HG03064 (cell line): ENCODE measurements around the gene BCAP31.
"Not testable (repeated sequence)": the region's sequence is repeated elsewhere in the genome, so short reads cannot be mapped to it uniquely, and the experiment has no call there.

Experiments used
- ATAC-seq: cut with Tn5 transposase; IDR thresholded peaks from one replicate; pipeline ENCODE4 v1.9.1; 2021; ENCODE audit warnings: low read depth; ENCODE audit not compliant: unreplicated experiment

The BCAP31 gene

DNA sequence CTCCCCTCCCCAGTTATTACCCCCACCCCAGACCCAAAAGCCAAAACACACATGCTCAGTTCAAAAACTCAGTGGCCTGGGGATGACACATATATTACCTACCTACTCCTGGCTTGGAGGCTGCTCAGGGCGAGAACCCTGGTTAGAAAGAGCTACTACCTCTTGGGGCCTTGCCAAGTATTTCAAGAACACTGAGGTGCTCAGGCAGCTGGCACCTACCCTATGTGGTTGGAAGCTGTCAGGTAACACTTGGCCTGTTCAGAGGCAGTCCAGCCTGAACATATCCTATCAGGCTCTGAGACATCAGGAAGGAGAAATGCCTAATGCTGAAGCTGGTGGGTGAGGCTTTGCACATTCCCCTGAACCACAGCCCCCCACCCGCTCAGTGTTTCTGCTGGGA, 4.9 kb downstream of the BCAP31 start:
- no peak for ATAC-seq

DNA sequence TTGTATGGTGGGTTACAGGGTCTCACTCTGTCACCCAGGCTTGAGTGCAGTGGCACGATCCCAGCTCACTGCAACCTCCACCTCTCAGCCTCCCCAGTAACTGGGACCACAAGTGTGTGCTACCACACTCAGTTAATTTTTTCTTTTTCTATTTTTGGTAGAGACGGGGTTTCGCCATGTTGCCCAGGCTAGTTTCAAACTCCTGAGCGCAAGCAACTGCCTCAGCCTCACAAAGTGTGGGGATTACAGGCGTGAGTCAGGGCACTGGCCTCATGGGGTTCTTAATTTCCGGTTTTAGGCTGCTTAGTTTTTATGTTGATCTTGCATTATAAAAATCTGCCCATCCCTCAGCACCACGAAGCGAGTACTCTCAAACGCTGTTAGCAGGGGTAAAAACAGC, 6.7 kb downstream of the BCAP31 start:
- ATAC-seq = no peak

DNA sequence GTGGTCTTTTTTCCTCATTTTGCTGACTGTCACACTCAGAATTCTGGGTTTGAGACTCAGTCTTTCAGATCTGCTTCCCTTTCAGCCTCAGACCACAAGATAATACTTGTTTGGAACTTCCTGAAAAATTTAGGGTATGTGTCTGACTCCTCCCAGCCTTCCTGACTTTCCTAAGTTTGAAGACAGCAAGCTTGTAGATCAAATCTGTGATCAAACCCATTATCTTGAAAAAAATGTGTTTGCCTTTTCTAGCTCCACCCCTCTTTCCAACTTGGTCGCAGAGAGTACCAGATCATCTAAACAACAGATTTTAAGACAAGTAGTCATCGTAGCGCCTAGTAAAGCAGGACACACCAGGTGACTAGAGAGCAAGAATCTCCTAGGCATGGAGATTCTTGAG, 9.9 kb downstream of the BCAP31 start:
- no peak for ATAC-seq

DNA sequence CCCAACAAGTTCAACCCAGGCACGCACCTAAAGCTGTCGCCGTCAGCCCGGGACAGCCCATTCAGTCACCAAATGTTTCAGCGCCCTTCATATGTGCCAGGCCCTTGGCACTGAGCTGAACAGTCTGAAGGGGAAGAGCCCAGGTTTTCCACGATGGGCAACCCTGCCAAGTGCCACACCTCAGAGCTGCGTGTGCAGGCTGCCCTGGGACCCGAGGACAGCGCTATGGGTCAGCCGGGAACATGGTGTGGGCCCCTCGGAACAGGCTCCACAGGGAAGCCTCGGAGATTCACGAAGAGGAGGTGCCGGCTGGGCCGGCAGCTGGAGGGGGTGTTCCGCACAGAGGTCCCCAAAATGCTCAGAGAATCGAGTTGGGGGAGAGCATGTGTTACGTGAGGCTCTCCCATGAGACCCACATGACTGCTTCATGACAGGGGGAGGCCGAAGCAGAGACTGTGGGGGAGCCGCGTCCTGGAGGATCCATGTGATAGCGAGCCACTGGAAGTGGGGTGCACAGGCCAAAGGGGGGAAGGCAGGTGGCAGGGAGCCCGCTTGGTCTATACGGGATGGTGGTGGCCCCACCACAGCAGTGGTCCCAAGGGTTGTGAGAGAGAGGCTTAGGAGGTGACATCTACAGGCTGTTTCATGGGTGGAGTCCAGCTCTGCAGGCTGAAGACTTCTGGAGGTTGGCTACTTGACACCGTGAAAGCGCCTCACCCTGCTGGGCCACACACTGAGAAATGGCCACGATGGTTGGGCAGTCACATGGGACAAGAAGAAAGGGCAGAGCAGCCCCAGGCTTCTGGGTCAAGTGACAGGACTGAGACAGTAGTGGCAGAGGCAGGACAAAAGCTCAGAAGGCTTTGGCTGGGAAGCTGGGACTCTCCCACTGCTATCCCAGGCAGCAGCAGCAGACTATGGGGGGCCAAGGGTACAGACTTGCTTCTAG, 14.2 kb downstream of the BCAP31 start:
- ATAC-seq = no peak

DNA sequence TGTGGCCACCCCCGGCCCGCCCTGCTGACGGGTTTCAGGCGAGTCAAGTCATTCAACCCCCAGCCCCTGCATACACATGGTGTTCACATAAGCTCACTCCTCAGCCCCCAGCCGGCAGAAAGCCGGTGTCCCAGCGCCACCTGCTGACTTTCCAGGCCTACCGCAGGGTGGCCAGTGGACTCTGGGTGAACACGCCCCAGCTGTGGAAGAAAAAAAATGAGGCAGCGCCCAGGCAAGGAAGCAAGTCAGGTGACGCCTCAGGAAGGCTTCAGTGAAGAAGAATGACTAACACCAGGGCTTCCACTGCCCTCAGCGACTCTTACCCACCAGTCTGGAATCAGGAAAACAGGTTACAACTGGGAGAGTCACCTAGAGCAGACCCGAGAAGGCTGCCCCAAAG, 15.8 kb downstream of the BCAP31 start:
- no peak for ATAC-seq

DNA sequence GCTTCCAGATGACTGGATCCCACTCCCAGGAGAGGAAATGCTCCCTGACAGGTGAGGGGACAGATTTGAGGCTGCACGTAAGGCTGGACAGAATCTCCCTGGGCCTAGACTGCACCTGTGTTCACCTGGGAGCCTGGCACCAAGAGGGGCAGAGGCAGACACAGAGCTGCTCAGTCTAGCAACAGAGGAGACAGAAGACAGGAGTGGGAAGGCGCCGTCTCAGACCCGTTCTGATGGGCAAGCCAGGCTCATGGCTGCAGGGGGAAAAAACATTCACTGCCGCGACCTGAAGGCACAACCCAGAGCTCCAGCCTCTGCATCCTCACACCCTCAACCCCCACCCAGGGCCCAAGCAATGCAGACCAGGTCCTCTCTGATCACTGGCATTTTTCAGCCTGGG, 16.8 kb downstream of the BCAP31 start:
- no peak for ATAC-seq

DNA sequence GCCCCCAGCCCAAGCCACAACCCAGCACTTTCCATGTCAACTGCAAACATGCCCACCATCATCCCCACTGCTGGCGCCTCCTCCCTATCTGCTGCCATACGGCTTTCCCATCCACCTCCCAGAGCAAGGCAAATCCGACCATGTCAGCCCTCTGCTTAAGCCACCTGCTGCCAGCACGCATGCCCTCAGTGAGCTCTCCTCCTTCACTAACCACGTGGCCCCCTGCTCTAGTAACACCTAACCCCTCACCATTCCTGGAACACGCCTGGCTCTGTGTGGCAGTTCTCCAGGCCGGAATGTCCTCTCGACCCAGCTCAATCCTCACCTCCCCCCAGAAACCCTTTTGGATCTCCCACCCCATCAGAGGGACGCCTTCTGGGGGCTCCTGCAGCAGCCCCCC, 17.4 kb downstream of the BCAP31 start:
- no peak for ATAC-seq

DNA sequence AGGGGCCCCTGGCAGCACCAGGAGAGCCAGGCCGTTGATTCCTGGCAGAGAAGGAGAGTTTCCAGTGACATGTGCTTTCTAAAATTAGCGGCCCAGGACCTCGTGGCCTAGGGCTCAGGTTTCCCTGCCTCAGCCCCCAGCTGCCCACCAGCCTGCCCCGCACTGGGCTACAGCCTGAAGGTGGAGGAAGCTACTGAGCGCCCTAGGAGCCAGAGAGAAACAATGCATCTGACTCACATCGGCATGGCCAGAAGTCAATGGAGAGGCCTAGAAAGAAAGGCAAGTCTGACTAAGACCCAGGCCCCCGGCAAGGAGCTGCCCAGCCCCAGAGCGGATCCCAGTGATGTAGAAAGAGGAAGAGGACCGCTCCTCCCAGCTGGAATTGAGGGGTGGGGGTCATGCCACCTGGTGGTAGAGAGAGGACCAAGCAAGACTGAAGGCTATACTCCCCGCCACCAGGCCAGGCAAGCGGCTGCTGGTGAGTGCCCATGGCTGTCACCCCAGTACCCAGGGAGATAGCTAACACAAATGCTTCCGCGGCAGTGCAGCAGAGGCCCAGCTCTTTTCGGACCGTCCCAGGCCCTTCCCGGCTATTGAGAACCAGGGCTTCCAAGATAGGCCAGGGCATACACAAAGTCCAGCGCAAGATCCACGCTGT, 18.7 kb downstream of the BCAP31 start:
- not testable (repeated sequence) for ATAC-seq

DNA sequence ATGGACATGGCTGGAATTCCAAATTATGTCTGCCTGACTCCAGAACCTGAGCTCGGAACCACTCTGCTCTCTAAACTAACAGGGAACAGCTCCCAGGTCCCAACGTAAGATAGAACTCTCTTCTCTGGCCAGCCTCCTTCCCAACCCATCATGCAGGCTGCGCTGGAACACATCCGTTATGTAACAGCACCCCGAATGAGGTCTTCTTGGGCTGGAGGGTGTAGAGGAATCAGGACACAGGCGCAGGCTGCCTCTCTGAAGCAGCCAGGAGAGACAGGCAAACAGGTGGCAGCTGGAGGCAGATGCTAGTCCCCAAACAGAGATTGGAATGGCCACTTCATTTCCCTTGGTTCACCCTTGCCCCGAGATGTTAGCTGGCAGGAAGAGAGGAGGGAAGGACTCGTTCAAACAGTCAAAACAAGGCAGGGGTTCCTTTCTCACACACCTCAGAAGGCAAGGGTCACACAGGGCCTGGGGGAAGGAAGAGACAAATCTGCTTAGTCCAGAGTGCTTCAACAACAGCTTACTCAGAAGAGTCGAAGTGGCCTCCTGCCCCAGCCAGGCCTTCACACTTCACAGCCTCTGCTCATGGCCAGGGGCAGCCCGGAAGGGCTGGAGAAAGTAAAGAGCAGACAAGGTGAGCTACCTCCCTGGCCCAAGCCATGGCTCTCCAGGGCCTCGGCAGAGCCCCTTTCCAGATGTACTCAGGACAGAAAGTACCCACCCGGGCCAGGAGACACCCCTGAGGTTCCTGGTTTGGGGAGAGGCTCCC, 19.4 kb downstream of the BCAP31 start:
- not testable (repeated sequence) for ATAC-seq

DNA sequence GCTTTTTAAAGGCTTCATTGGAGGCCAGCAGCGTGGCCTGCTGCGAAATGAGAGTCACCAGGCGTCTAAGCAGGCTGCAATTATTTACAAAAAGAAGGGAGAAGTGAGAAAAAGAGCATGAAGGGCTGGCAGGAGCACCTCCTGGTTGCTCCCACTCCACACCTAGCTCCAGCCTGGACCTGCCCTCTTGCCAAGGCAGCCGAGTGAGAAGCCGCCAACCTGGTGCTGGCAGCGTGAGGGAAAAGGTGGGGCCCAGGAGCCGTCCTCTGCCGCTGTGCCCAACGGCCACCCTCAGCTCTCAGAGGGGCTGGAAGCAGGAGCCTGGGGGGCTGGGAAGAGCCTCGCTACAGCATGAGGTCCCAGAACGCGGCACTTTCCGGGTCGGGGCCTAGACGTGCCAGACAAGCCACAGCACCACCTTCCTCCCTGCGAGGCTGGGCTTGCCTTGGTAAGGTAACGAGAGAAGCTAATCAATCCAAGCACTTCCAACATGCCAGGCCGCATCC, 20.1 kb downstream of the BCAP31 start:
- no peak for ATAC-seq

DNA sequence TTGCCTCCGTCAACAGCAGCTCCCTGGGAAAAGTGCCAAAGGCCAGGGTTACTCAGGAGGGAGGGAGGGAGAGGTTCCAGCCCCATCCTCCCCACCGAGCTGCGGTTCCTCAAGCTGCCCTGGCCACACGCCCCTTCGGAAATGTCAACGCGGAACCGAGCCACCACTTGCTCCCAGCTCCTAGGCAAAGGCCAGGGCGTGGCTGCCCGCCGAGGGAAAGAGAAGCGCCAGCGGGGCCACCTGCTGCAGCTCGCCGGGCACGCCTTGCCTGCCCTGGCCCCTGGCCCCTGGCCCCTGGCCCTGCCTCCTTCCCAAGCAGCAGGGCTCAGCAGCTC, 21.2 kb downstream of the BCAP31 start:
- ATAC-seq = no peak

DNA sequence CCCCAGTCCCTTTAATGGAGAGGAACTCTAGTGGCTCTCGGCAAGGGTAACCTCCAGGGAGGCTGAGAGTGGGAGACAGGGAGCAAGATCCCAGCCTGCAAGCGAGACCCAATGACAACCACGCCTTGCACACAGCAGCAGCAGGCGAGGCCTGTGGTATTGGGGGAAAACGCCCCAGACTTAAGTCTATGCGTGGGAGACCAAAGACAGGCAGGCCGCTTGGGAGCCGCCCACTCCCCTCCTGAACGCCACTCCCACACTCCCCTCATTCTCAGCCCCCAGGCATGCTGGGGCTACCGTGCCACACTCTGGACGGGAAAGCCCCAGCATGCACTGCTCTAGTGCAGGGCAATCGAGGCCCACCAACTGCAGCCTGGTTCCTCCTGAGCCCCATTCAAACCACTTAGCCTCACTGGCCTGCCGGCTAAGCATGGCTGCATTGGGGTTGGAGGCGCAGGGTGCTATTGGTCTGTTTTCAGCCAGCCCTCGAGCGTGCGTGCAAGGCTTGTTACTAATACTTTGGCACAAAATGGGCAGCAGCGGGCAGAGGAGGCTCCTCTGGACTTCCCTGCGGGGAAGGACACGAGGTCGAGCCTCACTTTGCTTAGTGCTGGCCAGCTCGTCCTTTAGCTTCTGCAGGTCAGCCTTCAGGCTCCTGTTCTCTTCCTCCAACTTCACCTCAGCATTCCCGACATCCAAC, 21.7 kb downstream of the BCAP31 start:
- ATAC-seq = no peak

DNA sequence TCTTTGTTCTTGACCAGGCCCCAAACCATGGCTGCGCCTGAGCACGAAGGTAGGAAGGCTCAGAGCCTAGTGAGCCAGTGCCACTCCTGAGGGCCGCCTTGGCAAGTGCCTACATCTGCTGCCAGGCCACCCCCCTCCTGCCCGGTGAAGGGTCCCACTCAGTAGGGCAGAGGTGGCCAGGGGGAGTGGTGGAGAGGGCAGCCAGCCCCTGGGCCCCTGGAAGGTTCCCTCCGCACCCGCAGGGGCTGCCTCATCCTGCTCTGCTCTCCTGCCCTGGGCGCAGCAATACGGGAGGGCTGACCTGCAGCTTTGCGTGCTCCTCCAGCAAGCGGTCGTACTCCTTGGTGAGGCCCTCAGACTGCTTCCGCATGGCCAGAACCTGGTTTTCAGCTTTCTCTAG, 22.5 kb downstream of the BCAP31 start:
- ATAC-seq = no peak

DNA sequence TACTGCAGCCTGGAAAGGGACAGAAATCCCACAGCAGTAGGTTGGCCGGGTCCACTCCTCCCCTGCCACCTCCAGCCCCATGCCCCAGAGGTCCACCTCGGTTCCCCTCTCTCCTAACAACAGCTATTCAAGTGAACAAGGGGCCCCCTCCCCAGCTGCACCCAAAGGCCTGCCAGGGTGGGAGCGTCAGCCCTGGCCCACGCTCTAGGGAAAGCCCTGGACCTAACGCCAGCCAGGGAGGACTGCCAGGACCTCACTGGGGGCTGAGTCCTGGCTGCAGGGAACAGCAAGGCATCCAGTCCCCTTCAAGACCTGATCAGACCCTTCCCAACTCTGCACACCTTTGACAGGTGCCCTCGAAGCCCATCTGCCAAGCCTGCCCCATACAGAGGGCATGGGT, 23.2 kb downstream of the BCAP31 start:
- no peak for ATAC-seq

DNA sequence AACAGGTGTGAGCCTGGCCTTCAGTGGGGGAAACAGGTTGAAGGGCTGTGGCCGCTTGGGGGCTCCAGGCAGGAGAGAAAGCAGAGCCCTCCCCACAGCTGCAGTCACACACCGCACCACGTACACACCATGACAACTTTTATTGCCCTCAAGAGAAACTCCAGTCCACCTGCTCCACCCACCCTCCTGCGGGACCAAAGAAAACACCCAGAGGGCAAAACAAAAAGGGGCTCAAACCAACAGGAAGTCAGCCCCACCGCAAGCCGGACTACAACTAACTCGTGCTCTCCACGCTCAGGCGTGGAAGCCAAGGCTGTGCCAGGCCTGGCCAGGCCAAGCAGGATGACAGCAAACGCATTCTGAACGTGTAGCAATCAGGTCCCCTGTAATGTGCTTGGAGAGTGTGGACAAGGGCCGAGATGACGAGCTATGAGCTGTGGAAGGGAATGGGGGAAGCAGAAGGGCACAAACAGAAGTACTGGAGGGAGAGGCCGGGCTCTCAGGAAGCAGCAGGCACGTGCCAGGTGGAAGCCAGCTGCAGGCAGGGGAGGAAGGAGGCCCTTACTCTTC, 23.7 kb downstream of the BCAP31 start:
- no peak for ATAC-seq

DNA sequence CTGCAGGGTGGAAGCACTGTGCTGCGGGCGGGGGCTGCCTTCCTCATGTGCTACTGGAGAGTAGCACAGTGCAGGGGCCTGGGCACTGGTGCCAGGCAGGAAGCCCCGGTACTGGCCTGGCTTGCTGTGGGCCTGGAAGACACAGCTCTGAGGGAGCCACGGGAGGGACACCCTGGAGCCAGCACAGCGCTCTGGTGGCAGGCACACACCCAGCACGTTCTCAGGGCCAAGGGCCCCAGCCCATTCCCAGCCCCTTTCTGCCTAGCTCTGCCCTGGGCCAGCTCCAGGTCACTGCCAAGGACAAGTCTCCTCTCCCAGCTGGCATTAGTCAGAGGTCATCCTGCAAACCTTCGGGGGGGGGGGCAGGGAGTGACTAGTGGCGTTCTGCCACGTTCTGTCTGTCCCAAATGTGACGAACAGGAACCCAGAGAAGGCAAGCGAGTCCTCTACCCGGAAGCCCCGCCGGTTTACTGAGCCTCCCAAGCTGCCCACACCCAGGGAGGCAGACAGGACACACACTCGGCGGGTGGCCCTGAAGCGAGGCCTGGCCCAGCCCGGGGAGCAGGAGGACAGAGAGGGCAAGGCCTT, 24.3 kb downstream of the BCAP31 start:
- ATAC-seq = not testable (repeated sequence)

DNA sequence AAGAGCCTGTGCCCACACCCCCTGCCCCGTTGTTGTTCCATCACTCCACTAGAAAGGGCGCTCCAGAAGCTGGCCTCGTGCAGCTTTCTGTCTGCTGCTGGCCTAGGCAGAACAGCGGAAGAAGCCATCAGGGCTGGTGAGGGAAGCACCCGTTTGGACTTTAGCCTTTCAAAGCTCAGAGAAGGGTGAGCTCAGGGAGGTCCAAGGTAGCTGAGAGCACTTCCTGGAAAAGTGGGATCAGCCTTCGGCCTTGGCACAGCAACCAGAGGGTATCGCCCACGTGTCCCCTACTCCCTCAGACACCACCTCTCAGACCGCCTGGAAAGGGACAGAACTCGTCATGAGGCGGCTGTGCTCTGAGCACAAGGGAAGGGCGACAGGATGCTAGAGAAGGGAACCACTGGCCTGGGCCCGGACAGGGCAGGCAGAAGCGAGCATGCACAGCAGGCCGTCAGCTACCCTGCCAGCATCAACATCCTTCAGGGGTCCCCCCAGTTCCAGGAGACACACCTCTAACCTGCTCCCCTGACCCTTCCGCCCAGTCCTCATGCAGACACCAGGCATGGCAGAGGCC, 24.9 kb downstream of the BCAP31 start:
- not testable (repeated sequence) for ATAC-seq

DNA sequence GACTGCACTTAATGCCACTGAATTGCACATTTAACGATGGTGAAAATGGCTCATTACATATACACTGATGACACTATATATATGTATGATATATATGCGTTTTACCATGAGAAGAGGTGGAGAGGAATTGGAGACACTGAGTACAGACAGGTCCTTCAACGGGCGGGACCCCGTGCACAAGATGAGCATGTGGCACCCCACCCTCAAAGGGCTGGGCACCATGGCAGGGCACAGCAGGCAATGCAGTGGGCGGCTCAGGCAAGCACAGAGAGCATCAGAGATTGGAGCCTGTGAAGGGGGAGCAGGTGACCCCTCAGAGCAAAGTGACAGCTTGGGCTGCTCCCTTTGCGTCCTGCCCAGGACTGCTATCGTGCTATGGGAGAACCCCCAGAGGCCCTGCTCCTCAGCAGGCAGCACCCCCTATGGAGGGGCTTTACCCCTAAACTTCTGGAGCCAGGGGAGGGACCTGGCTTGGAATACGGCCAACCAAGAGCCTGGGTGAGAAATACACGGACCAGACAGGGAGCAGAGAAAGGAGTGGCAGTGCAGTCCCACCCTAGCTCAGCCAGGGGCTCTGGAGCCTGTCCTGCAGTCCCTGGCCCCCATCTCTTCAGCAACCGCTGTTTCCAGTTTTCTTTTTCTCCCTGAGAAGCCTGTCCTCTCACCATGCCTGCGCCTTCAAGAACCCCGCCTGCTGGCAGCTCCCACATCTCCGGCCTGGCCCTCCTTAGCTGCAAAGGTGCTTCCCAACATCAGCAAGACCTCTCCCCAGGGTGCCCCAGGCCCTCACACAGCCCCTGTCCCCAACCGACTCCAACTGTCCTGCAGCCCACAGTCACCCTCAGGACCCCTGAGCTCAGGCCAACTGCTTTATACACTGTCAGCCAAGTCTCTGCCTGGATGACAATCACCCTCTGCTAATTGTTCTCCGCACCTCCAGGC, 26.0 kb downstream of the BCAP31 start:
- no peak for ATAC-seq
